Measurements from ENCODE around the gene PRSS16.

GRCh38 chr6:27237089-27237803, 10.3 kb upstream of the PRSS16 start:
- no peak for TF ChIP-seq CTCF (conservative IDR thresholded peaks at IDR 0.05)
- no peak for TF ChIP-seq EZH2 (IDR thresholded peaks at IDR 0.05; ENCODE audit: low read depth)
